Neural progenitor cell (in vitro differentiated cells): ENCODE results near the gene THRAP3.

Experiments used
- CTCF ChIP-seq: fragments of 200-600 bp; sonication (generic); IDR thresholded peaks from 2 replicates; pipeline ENCODE4 v1.5.1; 2017; ENCODE audit warnings: antibody characterized with exemption, mild to moderate bottlenecking
- EZH2 ChIP-seq: fragments of 200-600 bp; sonication (generic); IDR thresholded peaks from 2 replicates; pipeline ENCODE4 v1.6.1; 2017; ENCODE audit warnings: antibody characterized with exemption, mild to moderate bottlenecking, moderate library complexity
- EZH2phosphoT487 ChIP-seq: fragments of 200-600 bp; sonication (generic); IDR thresholded peaks from 2 replicates; pipeline ENCODE4 v1.6.1; 2017; ENCODE audit warnings: antibody characterized with exemption

- no peak for TF ChIP-seq CTCF
- TF ChIP-seq EZH2 = no peak
- TF ChIP-seq EZH2phosphoT487 = no peak
Observed at GRCh38 chr1:36174713-36175112, 49.5 kb upstream of the THRAP3 start.
